GM18505 (cell line): ENCODE measurements around the gene MBTD1.

Experiments
- ATAC-seq: cut with Tn5 transposase; IDR thresholded peaks from one replicate; pipeline ENCODE4 v1.9.1; 2021; ENCODE audit not compliant: unreplicated experiment
- POLR2A ChIP-seq: IDR thresholded peaks from 4 replicates; pipeline ENCODE4 v1.6.1; 2011; ENCODE audit warnings: borderline replicate concordance; ENCODE audit not compliant: insufficient read depth, insufficient read length; ENCODE audit errors: extremely low read depth

The MBTD1 gene

GRCh38 chr17:51128076-51128475 is 131.8 kb downstream of the MBTD1 start:
- no peak for TF ChIP-seq POLR2A
- no peak for ATAC-seq
